Pons (tissue), 1 donor: ENCODE data around the gene DPP6.

ENCODE experiments used
- DNase-seq: peaks from one replicate; pipeline ENCODE4 v3.0.0-alpha.2; 2016; ENCODE audit warnings: low spot score

DPP6 gene

DNA sequence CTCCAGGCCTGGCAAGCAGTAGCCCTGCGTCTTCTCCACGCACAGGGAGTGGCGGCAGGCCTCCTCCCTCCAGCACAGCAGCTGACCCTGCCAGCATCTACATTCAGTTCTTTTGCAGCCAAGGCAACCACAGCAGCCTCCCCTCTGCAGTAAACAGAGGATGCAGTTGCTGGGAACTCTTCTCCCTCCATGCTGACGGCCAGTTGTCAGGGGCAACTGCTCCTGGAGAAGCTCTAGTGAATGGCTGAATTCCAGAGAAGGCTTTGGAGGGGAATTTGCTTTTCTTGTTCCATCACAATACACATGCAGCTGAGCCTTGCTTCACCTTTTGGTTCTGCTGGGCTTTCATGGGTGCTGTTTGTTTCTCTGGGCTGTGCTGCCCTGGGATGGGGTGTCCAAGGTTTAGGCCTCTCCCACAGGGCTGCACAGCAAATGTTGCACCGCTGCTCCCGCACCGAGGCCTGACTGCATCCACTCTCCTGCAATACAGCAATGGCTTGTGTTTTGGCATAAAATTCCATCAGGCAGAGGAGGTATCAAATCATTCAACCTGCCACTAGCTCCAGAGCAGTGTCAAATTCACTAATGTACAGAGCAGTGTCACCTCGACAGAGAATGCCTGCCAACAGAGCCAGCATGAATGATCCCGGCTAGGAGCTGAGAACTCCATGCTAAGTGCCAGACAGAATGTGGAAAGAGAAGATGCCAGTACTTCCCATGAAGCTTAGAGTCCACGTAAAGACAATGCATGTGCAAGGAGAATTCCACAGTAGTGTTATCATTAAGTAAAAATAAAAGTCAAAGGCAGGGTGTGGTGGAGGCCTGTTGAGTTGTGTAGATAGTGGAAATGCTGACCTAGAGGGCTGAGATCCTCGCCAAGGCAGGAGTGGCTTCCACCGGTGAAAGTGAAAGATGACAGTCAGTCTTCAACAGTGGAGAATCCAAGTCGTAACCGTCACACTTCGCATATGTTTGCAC, 399.6 kb downstream of the DPP6 start:
- peak; percentile 57 for DNase-seq

DNA sequence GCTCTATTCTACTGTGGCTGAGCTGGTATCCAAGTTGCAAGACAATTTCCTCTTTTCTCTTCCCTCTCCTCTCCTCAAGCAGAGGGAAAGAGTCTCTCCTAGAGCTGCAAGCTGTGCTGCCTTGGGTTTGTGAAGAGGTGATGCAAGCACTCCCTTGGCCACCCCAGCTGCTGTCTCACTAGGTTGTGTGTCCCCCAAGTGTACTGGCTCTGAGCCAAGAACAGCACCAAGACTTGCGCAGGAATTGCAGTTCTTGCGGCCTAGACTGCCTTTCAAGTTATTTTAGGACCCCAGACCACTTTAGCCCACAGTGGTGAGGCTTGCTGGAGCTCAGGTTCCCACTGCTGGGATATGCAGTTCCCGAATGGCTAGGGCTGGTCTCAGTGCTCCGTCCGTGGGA, 411.6 kb downstream of the DPP6 start:
- DNase-seq = no peak

DNA sequence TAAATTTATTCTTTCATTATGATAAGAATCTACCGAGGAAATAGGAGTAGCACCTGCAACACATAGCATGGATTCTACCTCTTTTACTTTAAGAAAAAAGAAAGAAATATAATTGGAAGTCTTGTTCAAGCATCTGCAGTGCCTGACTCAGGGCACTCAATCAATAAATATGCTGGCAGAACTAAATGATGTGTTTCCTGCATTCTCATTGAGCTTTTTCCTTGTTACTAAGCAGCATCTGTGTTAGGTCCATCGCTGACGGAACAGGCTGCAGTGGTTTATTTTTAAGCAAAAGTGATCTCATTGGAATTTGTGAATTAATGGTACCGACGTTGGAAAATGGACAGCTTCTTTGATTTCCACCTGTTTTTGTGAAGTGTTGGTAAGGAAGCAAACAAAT, 417.5 kb downstream of the DPP6 start:
- DNase-seq = no peak

DNA sequence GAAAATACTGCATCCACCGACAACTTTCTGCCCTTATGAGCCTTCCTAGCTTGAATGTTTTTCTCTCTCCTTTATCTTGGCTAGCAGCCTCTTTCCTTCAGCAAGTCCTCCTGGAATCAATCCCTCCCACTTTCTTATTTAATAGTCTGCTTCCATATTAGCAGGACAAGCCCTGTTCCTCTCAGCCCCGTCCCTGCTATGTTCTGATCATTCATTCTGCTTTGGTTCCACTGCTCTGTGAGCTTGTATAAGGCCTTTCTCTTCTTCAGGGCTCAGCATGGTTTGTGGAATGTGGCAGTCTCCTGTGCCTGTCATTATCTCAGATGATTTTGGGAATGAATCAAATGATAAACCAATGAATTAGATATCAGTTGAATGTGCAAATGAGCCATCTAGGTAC, 420.1 kb downstream of the DPP6 start:
- peak; percentile 65 for DNase-seq

DNA sequence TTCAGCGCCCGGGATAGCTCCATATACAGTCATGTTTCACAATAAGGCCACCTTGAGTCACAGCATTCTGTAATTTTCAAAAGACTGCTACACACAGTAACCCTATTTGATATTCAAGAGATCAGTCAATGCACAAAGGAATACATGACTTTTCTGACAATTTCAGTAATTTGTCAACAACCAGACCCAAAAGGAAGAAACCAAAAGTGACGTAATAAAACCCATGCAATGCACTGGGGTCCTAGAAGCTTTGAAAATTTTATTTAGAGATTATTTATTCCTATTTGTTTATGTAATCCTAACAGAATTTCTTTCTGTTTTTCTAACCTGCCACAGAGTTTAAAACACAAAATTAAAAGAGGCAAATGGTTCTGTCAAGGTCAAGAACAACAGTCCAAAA, 421.2 kb downstream of the DPP6 start:
- no peak for DNase-seq

DNA sequence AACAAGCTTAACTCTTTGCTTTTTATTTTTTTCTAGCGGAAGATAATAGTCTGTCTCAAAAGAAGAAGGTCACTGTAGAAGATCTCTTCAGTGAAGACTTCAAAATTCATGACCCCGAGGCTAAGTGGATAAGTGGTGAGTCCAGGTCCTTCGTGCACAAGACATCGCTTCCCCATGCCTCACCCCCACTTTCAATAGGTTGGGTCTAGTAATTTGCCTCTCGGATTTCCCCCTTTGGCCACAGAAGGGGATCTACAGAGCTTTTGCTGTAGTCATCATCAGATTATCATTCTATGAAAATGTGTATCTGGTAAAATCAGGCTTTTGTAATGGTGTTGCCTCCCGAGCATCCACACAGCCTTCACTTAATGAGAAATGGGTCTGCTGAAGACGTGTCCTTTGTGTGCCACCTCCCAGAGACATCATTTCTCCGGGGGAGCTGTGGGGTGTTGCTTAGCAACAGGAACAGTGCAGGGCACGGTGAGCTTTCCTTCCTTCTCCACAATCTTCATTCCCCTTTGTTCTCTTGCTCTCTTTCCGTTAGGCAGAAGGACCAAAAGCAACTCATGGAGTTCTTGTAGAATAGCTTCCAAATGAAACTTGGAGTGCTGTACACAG, 422.8 kb downstream of the DPP6 start:
- DNase-seq = no peak

DNA sequence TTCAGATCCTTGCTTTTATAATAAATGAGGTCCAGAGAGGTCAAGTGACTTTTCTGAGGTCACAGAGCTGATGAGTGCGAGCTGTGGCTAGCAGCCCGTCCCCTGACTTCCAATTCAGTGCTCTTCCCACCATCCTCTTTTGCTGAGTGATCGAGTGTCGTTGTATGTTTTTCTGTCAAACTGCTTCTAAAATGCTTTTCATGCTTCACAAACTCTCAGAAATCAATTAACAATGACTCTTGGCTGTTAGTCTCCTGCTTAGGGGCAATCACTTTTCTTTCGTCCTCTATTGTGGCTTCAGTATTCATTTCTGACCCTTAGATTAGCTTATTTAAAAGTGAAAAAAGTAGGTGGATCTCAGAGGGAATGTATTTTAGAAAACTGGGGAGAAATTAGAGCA, 423.7 kb downstream of the DPP6 start:
- peak; percentile 54 for DNase-seq

DNA sequence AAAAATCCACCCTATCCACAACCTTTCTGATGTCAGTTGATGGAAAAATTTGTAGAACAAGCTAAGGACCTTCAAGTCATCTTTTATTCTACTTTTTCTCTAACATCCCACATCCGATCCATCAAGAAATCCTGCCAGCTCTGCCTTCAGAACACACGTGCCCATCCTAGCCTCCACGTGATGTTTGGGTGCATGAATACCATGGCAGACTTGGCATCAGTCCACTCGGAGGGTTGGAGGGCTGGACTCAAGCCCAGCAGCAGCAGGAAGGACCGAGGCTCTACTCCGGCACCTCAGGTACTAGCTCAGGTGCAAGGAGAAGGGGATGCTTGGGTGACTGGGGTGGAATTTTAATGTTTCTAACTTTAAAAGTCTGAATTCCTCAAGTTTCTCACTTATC, 428.6 kb downstream of the DPP6 start:
- DNase-seq = no peak

DNA sequence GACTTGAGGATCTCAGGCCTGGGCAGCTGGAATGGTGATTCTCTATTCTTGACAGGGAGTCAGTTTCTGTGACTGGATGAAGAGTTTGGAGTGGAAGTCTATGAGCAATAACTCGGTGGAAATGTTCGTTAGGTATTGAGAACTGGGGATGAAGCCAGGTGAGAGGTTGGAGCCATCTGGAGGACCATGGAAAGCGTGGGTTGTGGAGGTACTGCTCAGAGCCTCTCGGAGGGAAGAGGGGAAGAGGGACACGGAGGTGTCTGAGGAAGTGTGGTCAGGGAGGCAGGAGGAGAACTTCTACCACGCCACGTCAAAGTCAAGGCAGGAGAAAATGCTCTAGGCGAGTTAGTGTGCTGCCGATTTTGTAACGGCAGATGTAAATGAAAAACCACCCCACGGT, 430.7 kb downstream of the DPP6 start:
- DNase-seq = no peak

DNA sequence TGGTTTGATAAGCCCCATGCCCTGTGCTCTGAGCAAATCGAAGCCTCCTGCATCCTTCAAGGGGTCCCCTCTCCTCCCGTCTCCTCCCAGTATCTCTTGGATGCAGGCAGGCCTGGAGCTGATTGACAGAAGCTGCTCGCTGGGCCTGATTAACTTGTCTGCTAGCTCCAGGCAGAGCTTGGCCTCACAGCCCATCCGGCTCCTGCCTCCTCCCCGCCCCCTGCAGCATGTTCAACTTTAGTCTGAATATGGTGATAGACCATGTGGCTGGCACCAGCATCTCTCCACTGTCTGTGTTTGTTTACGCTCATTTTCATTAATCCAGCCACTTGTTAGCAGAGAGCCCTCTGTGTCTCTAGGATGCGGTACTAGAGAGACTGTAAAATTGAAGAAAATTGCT, 432.2 kb downstream of the DPP6 start:
- DNase-seq = peak; percentile 97

DNA sequence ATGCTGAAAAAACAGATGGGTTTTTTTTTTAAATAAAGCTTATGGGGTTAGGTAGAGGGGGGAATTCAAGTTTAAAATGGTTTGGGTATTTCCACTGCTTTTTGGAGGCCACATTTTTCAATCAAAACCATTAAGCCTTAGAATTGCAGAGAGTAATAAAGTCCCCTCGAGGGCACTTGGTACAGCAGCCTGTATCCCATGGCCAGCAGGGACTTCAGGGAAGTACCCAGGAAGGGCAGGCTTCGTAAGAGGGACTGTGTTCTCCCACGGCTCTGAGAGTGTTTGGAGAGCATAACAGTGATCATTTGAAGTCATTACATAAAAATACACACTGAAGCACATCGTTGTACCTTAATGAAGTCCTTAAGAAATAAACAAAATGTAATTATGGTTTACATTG, 432.7 kb downstream of the DPP6 start:
- peak; percentile 62 for DNase-seq

DNA sequence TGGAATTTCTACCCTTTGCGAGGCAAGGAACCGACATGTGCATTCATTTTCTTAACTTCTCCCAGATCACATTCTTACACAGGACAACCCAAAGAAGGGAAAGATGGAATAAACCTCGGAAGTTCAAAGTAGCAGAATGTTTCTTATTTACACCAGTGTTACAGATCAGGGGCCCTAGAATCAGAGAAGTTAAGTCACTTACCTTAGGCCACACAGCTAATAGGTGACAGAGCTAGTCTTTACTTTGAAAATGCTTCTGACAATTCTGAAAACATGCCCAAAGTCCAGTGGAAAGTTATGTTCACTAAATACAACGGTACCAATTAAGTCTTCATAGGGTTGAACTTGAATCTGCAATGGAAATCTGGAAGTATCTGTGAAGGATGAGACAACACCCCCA, 437.7 kb downstream of the DPP6 start:
- no peak for DNase-seq

DNA sequence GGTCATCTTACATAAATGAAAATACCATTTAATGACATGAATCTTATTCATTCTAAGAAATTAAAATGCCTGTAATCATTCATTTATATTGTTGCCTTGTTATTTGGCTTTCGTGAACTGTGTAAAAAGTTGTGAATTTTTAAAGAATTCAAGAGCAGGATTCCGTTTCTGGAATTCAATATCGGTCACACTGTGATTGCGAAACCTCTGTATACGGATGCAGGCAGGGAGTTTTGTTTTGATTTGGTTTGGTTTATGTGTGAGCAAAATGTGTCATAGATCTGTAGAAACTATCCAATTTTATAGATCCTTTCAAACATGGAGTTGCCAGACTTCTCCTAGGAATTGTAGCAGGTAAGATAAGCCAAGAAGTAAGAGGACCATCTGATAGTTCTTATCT, 441.4 kb downstream of the DPP6 start:
- DNase-seq = no peak

DNA sequence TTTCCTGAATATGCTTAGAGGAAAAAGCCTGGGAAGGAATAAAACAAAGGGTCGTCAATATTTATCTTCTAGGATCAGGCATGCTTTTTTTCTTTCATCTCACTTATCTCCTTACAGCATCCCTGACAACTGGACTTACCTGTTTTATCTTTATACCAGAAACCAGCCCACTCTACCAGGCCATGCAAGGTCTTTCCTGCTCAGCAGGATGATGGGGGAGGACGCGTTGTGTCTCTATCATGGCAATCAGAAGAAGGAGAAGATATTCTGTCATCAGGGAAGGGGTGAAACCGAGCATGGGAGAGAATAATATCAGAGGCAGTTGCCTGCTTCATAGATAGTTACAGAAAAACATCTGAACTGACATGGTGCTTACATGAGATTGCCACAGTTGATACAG, 445.6 kb downstream of the DPP6 start:
- DNase-seq = no peak

DNA sequence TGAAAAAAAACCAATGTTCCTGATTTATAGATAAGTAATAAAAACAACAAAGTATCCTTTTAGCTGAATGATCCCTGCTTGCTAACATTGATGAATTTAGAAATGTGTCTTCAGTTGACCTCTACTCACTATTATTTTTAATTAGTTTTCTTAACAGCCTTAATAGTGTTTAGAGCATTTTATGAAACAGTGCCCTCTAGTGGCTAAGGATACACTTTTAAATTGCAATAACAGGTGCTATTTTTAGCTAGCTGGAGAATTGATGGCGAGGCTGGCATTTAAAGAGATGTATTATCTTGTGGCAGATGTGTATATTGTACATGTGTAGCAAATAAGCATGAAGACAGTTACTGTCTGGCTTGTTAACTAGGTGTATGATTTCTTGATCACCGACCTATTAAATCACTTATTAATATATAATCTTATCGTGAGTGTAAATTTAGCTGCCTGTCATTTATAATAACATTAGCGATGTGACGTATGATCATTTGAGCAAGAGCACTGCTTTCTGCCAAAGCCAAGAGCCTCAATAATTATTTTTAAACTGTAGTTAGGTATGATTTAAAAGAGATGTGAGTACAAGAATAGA, 451.9 kb downstream of the DPP6 start:
- peak; percentile 87 for DNase-seq

DNA sequence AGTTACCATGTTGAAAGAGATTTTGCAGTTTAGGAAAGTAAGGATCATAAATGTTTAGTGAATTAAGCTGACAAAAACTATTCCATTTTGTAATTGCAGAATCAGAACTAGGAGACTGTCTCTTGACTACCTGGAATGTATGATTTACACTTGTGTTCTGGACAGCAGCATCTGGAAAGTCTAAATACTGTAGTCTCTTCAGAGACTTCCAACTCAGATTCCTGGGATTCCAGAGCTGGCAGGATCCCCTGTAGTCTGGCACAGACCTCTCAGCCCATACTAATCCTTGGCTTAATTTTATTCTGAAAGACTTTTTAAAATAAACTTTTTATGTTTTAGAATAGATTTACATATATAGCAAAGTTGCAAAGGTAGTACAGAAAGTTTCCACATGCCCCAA, 452.7 kb downstream of the DPP6 start:
- DNase-seq = no peak

DNA sequence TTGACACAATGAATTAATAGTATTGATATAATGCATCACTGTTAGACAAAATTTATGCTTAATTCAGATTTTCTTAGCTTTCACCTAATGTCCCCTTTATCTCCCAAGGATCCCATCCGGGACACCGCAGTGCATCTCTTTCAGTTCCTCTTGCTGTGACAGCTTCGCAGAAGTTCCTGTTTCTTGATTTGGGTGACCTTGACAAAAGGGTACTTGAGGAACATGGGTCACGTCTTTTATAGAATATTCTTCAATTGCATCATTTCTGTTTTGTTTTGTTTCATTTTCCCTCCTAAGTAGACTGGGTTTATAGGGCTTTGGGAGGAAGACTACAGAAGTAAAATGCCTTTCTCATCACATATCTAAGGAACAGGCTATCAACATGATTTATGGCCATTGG, 453.2 kb downstream of the DPP6 start:
- no peak for DNase-seq

DNA sequence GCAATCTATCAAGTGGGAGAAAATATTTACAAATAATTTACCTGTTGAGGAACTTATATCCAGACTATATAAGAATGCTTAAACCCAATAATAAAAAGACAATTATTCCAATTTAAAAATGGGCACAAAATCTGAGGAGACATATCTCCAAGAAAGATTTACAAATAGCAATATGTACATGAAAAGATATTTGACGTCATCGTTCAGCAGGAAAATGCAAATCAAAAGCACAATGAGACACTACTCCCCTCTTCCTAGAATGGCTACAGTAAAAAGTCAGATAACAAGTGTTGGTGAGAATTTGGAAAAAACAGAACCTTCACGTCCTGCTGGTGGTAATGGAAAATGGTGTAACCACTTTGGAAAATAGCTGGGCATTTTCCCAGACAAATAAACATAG, 457.0 kb downstream of the DPP6 start:
- no peak for DNase-seq

DNA sequence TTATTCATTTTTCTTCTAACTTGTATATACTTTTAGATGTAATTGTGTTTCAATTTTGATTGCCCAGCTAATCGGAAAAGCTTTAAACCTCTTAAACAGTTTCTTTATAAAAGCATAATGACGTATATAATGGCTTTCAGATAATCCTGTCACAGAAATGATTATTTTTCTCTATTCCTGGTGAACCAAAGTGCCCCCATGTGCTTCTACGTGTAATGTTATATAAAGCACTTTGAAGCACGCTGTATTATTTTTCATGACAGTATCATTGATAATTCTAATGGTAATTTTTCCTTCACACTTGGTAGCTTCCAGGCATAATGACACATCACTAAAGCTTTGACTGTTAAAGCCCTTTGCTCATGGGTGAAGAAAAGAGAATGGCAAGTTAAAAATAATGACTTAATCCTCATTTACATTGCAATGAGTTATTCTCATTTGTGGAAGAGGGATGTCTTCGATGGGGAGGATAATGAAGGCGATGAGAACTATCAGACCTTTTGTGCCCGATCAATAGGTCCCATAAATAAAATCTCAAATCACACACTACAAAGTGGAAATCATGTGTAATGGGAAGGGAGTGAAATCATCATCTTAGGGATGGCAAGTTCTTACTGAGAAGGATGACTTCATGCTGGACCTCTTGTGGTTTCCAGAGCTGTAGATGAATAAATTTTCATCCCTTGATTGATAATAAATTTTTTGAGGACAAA, 460.1 kb downstream of the DPP6 start:
- DNase-seq = no peak

DNA sequence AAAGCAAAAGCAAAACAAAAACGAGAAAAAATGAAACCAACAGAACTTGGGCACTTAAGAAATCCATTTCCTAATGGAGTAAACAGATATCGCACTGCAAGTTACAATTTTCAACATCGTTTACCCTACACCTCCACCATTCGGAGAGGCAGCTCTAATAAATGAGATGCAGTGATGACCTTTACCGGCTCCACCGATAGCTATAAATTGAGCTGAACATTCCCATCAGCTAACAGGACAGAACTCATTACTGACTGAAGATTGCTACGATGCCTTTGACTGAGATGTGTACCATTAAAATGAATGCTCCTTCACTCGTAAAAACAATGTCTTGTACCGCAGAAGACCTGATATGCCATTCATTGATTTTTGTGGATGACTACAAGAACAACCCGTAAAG, 465.6 kb downstream of the DPP6 start:
- no peak for DNase-seq

DNA sequence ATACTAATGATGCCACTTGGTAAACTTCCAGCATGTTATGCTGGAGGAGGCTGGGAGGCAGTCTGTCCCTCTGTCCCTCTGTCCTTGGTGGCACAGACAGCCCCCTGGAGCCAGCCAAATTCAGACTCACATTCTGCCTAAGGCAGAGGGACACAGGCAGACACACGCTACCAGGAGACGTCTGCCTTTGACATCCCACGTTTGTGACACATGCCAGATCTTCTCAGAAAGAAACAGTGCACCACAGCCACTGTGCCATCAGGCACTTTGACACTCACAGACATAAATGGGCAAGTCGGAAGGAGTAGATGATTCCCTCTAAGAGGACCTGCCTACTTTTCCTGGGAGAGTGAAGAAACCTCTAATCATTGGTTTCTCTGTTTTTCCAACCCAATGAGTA, 467.0 kb downstream of the DPP6 start:
- no peak for DNase-seq

DNA sequence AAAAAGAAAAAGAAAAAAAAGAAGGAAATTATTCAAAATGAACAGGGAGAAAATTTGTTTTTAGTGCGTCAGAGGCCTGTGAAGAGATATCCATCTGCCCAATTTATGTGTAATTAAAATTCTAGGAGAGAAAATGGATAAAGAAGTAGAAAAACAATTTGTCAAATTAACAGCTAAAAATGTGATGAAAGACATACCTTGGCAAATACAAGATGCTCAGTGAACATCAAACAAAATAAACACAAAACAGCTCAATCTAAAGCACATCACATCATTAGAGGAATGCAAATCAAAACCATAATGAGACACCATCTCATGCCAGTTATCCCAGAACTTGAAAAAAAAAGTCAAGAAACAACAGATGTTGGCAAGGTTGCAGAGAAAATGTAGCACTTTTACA, 477.9 kb downstream of the DPP6 start:
- DNase-seq = no peak

DNA sequence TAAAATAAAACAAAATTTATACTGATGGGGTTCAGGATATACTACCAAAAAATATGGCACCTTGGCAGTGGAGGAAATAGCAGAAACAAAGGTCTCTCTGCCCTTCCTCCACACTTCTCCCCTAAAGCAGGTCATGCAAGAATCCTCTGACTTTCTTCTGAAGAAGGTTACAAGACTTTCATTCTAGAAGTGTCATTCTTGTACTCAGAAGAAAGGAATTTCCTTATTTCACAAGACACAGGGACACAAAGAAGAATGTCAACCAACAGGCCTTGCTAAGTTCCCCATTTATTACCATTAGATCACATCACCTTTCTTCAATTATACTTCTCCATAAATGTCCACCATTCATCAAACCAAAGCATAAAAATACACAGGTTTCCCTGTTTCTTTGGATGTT, 480.6 kb downstream of the DPP6 start:
- DNase-seq = no peak
